ENCODE results near the gene LEF1.

DNA sequence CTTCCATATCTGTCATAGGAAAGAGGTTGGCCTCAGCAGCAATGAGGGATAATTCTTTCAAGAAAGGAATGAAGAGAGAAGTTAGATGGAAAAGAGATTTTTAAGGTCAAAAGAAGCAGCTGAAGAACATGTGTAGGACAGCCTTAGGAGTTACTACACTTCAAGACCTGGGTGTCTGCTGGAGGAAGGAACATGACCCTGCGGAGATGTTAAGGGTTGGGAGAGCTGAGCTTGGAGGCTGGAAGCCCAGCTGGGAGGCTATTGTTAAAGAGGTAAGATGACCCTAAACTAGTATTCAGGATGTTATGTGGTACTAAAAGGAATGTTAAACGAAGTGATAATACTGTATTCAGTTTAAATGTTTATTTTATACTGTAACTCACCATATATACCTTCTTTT is 164.1 kb downstream of the LEF1 start:
- TF ChIP-seq GATA2 (IDR thresholded peaks at IDR 0.05; ENCODE audit: low read depth, low read length), result no peak
- no peak for TF ChIP-seq GATA3 (IDR thresholded peaks at IDR 0.05; ENCODE audit: low read depth, low read length)
